HFFc6 (cell line): ENCODE results near the gene SMTNL1. TPM values are rescaled to one million over a fixed set of nuclear protein-coding genes. Genes with fewer than 3 reads are reported as not detected.
A peak's percentile ranks its signal among the peaks of the same experiment; 100 is the strongest.

Experiments used
- DNase-seq: peaks from one replicate; pipeline ENCODE4 v3.0.0-alpha.2; 2018
- H3K27ac Mint-ChIP-seq: 2 replicates; pipeline ENCODE4 v1.8.0; 2020; ENCODE audit warnings: mild to moderate bottlenecking, mixed read lengths
- H3K27me3 Mint-ChIP-seq: 2 replicates; pipeline ENCODE4 v1.8.0; 2021; ENCODE audit warnings: mild to moderate bottlenecking, moderate library complexity, mixed read lengths; ENCODE audit not compliant: insufficient read depth
- H3K36me3 Mint-ChIP-seq: 2 replicates; pipeline ENCODE4 v1.8.0; 2021; ENCODE audit warnings: low read depth, mixed read lengths
- H3K4me1 Mint-ChIP-seq: 2 replicates; pipeline ENCODE4 v1.8.0; 2020; ENCODE audit warnings: low read depth, mixed read lengths
- H3K4me3 Mint-ChIP-seq: 2 replicates; pipeline ENCODE4 v1.8.0; 2020; ENCODE audit warnings: mild to moderate bottlenecking, moderate library complexity, mixed read lengths
- H3K9me3 Mint-ChIP-seq: 2 replicates; pipeline ENCODE4 v1.8.0; 2020; ENCODE audit warnings: mild to moderate bottlenecking, mixed read lengths
- total RNA-seq, 6 experiments: library from RNA; stranded (reverse); fragmentation: NEBNext Ultra II Directional; extraction: Animal tissue kit (Norgen Biotek cat#: 25700); gene quantifications; 2 replicates in 1 of 6; 3 replicates in 5 of 6; pipeline ENCODE4 v1.2.3, GENCODE V29; 2021
- TF ChIP-seq, protein P1 (sequence below): fragments of 200-600 bp; sonication (generic); IDR thresholded peaks from 2 replicates; pipeline ENCODE4 v1.5.0; 2021; ENCODE audit warnings: antibody characterized with exemption, mild to moderate bottlenecking

SMTNL1 gene
- total RNA-seq, 6 experiments from 2014 or later, result not detected

- Mint-ChIP-seq H3K36me3 (no peaks in the 10 kb centered on the region), H3K27me3 (peaks cover 26% of the 10 kb centered on the region), H3K9me3 (no peaks in the 10 kb centered on the region), H3K4me3 (no peak overlapping the region), H3K27ac (no peak overlapping the region), H3K4me1 (peaks cover 13% of the 10 kb centered on the region)
- DNase-seq, result no peak
- TF ChIP-seq, protein P1, sequence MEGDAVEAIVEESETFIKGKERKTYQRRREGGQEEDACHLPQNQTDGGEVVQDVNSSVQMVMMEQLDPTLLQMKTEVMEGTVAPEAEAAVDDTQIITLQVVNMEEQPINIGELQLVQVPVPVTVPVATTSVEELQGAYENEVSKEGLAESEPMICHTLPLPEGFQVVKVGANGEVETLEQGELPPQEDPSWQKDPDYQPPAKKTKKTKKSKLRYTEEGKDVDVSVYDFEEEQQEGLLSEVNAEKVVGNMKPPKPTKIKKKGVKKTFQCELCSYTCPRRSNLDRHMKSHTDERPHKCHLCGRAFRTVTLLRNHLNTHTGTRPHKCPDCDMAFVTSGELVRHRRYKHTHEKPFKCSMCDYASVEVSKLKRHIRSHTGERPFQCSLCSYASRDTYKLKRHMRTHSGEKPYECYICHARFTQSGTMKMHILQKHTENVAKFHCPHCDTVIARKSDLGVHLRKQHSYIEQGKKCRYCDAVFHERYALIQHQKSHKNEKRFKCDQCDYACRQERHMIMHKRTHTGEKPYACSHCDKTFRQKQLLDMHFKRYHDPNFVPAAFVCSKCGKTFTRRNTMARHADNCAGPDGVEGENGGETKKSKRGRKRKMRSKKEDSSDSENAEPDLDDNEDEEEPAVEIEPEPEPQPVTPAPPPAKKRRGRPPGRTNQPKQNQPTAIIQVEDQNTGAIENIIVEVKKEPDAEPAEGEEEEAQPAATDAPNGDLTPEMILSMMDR, result no peak
Observed at GRCh38 chr11:57544566-57544965, 7.2 kb downstream of the SMTNL1 start.

- TF ChIP-seq, protein P1, result no peak
- no peak overlapping the region for H3K4me3 Mint-ChIP-seq
- peaks cover 10% of the 10 kb centered on the region for H3K4me1 Mint-ChIP-seq
- no peaks in the 10 kb centered on the region for H3K36me3 Mint-ChIP-seq
- H3K9me3 Mint-ChIP-seq, result no peaks in the 10 kb centered on the region
- no peak for DNase-seq
- H3K27ac Mint-ChIP-seq, result no peak overlapping the region
- peaks cover 24% of the 10 kb centered on the region for H3K27me3 Mint-ChIP-seq
Observed at GRCh38 chr11:57545883-57546282, 8.5 kb downstream of the SMTNL1 start.

GRCh38 chr11:57546451-57546850 is 9.1 kb downstream of the SMTNL1 start:
- TF ChIP-seq, protein P1, result no peak
- no peaks in the 10 kb centered on the region for H3K36me3 Mint-ChIP-seq
- H3K27me3 Mint-ChIP-seq, result peaks cover 19% of the 10 kb centered on the region
- H3K4me1 Mint-ChIP-seq, result peaks cover 10% of the 10 kb centered on the region
- H3K9me3 Mint-ChIP-seq, result no peaks in the 10 kb centered on the region
- H3K4me3 Mint-ChIP-seq, result no peak overlapping the region
- no peak for DNase-seq
- H3K27ac Mint-ChIP-seq, result no peak overlapping the region

- DNase-seq, result peak; percentile 61
- H3K4me1 Mint-ChIP-seq, result peaks cover 10% of the 10 kb centered on the region
Observed at GRCh38 chr11:57546869-57547475, 9.6 kb downstream of the SMTNL1 start.

DNA sequence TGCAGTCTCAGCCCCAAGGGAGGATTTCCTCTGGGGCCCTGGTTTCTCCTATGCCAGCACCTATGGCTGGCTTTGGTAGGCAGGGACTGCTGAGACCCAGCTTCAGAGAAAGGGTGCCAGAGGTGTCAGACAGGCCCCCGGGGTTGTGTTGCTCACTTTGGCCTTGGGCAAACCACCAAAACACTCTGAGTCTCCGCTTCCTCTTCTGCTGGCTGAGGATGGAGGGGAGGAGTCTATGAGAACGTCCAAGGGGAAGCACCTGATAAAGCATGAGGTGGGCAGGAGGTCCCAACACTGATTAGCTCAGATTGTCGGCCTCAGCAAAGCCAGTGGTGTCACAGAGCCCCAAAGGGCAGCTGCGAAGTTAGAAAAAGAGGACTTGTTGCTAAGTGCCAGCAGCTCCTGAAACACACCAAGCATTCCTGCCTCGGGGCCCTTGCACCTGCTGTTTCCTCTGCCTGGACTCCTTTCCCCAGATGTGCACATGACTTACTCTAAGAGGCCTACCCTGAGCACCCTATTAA is 10.5 kb downstream of the SMTNL1 start:
- TF ChIP-seq, protein P1, result no peak
- Mint-ChIP-seq H3K9me3 (no peaks in the 10 kb centered on the region), H3K27me3 (peaks cover 7% of the 10 kb centered on the region), H3K4me1 (peaks cover 10% of the 10 kb centered on the region), H3K27ac (no peak overlapping the region), H3K4me3 (no peak overlapping the region), H3K36me3 (peaks cover 11% of the 10 kb centered on the region)
- DNase-seq, result no peak

More at GRCh38 chr11:57546869-57547475, 9.6 kb downstream of the SMTNL1 start:
- Mint-ChIP-seq H3K4me3 (no peak overlapping the region), H3K27me3 (peaks cover 15% of the 10 kb centered on the region), H3K36me3 (peaks cover 2% of the 10 kb centered on the region; the same call in 1 of the 2 replicates), H3K27ac (0 out of 2 replicates have a peak overlapping the region, but pooled peaks have one; percentile 16), H3K9me3 (no peaks in the 10 kb centered on the region)
- TF ChIP-seq, protein P1, result peak; percentile 40; the same call in 1 of the 2 replicates
